Islet precursor cell (in vitro differentiated cells): ENCODE results near the gene BCO1.

Experiments used
- DNase-seq: peaks from one replicate; pipeline ENCODE4 v3.0.0-alpha.2; 2018

BCO1 gene

DNA sequence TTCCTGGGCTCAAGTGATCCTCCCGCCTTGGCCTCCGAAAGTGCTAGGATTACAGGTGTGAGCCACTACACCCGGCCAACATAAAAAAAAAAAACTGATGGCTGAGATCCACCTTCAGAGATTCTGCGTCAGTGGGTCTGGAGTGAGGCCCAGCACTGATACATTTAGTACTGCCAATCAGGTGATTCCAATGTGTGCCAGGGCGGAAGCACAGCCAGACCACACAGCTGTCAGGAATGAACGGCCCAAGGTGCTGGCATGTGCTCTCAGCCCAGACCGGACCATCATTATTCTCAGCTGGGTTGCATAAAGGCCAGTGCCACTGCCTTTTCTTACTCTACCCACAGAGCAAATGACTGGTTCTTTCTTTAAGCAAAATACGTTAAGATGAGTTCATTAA is 1.2 kb upstream of the BCO1 start:
- no peak for DNase-seq

DNA sequence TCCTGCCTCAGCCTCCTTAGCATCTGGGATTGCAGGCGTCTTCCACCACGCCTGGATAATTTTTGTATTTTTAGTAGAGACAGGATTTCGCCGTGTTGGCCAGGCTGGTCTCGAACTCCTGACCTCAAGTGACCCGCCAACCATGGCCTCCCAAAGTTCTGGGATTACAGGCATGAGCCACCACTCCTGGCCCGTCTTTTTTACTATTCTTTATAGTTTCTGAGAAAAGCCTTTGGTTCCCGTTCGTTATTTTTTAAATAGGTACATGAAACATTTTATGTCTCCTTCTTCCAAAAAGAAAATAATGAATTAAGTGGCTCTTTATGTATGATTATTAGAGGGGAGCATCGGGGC is 570 bp upstream of the BCO1 start:
- no peak for DNase-seq

DNA sequence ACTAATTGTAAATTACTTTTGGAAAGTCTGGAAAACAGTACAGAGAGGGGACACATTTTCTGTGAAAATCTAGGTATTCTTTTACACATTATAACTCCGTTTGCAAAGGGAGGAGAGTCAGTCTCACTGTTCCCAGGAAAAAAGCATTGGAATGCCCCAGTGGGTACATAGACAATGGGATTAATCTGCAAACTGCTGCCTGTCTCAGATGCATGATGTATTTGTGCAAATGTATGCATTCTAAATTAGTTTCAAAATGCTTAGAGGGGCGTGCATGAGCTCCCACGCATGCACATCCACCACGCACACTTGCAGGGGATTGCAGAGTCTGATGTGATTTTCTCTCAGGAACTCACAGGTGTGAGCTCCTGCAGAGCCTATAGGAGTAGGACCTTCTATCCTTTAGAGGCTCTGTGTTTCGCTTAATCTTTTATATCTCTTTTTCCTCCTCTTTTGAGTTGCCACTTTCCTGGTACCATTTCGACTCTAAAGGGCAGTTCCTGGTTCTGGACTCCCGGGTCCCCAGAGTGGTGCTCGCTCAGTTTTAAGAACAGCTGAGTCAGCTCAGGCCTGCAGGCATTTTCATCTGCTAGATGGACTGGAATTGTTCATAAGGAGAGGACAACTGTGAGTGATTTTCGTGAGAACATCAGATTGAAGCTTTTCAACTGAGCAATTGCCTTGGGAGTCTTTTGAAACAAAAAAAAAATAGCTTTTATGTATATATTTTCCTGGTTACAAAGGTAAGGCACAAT is 1.1 kb downstream of the BCO1 start:
- DNase-seq: no peak

DNA sequence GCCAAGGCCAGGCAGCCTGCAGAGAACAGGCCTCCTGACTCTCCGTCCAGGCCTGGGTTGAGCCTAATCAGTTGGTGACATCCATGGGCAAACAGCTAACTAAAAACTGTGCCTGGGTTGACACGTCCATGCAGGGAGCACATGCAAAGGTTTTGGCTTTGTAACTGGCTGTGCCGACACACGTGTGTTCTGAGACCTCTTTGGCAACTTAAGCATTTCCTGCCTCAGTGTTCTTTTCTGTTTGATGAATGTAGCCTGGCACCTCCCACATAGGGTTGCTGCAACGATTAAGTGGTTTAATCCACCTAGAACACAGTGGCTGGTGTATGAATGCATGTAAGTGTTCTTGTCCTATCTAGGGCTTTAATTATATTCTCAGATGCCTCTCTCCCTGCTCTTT is 3.2 kb downstream of the BCO1 start:
- DNase-seq: no peak

DNA sequence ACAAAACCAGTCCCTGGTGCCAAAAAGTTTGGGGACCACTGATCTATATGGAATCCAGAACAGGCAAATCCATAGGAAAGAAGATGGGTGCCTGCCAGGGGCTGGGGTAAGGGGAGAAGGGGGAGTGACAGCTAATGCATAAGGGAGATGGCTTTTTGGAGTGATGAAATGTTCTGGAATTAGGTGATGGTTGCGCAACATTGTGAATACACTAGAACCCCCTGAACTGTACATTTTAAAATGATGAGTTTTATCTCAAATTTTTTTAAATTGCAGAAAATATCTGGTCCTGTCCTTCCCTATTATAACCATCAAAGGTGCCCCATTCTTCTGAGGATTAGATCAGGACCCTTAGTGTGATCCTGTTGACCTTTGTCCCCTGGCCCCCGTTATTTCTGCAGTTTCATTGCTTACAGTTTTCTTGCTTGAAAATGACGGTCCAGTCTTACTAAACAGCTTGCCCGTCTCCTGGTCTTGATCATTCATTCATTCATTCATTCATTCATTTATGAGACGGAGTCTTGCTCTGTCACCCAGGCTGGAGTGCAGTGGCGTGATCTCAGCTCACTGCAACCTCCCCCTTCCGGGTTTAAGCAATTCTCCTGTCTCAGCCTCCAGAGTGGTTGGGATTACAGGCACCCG is 4.6 kb downstream of the BCO1 start:
- no peak for DNase-seq

DNA sequence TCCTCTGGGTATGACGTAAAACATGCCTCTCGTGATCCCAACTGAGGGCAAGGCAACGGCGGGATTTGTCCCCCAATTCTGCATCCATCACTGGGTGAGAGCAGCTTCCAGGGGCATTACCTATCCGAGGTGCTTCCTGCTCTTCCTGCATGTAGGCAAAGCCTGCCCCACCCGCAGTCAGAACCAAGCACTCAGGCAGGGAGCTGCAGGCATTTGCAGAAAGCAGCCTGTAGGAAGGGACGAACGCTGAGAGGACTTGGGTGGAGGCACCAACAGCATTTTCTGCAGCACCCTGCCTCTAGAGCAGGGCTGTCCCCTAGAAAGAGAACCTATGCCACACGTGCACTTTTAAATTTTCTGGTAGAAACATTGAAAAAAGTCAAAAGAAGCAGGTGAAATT is 5.5 kb downstream of the BCO1 start:
- no peak for DNase-seq

DNA sequence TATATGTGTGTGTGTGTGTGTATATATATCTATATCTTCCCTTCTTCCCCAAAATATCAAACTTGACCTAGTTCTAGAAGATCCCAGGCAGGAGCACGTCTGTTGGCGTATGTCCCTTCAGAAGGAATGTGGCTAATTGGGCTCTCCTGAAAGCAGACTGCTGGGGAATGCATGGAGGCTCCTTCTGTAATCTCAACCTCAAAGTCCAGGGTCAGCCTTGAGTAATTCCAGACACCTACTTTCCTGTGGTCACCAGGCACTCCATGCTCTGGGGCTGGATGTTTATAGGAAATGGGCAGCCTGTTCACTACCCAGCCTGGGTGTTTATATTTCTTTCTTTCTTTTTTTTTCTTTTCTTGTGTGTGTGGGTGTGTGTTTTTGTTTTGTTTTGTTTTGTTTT is 13.4 kb downstream of the BCO1 start:
- DNase-seq: peak; percentile 96

DNA sequence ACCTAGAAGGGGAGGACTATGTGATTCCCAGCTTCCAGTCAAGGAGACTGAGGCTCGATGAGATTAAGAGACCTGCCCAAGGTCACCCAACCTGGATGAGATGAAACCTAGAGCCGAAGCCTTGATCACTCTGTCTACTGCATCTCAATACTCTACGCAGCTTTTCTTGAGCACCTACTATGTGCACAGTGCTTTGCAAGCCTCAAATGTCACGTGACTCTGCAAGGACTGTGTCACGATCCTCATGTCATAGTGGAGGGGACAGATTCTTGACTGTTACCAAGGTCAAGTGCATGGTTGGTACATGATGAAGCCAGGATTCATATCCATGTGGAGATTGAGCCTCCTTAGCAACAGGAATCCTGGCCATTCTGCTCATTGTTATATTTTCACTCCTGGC is 14.7 kb downstream of the BCO1 start:
- DNase-seq: no peak

DNA sequence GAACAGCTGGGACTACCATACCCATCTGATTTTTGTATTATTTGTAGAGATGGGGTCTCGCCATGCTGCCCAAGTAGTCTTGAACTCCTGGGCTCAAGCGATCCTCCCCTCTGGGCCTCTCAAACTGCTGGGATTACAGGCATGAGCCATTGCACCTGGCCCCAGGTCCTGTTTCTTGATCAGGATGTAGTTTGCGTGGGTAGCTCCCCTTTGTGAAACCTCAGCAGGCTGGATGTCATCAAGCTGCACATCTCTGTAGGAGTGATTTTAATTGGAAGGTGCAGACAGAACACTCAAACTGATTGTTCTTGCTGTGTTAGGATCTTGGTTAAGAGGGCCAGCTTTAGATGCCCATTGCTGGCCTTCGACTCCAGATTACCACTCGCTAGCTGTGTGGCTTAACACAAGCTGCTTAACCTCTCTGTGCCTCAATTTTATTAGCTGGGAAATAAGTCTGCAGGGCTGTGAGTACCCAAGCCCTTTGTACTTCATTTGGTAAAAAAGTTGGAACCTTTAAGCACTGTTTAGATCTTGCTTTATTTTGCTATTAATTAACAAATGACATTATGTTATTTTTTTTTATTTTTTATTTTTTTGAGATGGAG is 16.5 kb downstream of the BCO1 start:
- no peak for DNase-seq

DNA sequence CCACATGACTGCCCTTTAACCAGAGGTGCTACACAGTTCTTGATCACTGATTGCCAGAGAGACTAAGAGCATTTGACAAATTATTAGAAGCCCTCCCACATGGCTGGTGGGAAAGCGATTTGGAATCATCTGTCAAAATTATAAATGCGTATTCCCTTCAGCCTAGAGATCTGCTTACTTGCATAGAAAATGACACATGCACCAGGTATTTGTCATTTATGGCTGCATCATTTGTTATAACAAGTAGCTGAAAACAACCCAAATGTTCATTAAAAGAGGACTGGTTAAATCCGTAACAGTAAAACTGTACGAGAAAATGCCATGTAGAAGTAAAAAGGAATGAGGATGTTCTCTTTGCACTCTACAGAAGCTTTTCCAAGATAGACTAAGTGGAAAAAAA is 21.4 kb downstream of the BCO1 start:
- DNase-seq: no peak

DNA sequence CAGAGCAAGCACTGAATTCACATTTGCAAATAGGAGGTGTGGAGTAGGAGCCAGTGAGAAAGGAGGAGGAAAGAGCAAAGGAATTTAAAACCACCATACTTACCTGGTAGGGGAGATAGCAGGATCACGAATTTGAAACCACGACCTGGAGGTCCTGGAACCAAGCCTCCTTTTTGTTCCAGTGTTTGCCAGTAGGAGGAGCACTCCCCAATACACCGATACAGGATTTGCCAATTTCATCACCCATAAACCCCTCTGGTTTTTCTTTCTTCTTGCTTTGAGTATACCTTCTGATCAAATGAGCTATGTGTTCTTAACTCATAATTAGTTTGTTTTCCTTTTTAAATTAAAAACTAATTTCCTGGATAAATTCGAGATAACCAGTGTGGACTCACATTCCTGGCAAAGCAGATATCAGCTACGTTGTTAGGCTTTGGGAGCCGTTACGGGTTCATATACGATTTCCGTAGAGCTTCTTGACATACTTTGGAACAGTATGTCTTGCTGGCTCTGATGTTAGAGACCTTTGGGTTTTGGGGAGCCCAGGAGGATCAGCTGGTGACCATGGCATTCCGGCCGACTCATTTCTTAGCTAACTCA is 22.7 kb downstream of the BCO1 start:
- DNase-seq: no peak

DNA sequence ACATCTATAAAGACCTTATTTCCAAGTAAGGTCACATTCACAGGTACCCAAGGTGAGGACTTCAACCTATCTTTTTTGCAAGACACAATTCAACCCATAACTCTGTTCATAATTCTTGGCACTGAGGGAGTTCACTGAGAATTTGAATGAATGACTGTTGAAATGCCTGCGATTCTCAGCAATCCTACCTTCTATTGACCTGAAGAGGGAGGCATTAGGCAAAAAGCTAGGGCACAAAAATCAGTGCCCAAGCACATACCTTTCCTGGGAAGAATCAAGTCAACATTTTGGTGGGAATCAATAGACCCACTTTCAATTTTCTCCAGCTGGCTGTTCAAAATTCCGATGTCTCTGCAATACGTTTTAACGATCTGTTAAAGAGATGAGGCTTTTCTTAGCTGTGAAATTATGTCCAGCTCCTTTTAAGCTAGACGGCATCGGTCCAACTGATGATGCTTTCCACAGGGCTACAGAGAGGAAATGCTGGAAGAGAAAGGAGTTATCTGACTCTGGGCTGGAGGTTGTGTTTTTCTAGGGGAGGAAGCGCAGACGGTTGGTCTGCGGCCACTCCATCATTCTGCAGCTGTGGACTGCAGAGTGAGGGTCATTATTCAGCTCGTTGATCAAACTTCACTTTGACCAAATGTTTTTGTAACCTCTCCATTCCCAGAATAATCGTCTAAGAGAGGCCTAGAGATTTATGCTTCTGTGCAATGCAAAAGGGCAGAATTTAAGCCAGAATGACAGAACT is 25.2 kb downstream of the BCO1 start:
- no peak for DNase-seq

DNA sequence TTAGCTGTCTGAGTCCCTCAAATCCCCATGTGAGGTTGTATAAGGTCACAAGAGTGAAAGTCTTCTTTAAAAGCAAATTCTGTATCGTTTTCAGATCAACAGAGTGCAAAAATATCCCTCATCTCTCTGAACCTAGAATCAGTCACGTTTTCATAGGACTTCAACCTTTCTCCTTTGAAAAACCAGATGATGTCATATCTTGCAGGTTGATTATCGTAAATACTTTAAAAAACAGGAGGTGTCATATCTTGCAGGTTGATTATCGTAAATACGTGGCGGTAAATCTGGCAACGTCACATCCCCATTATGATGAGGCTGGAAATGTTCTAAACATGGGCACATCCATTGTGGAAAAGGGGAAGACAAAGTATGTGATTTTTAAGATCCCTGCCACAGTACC is 25.9 kb downstream of the BCO1 start:
- no peak for DNase-seq

DNA sequence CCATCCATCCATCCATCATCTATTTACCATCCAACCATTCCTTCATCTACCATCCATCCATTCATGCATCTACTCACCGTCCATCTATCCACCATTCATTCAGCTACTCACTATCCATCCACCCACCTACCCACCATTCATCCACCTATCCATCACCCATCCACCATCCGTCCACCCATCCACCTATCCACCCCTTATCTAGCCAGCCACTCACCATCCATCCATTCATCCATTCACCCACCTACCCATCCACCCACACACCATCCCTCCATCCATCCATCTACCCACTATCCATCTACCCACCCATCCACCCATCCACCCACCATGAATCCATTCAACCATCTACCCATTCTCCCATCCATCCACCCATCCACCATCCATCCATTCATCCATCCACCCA is 26.6 kb downstream of the BCO1 start:
- no peak for DNase-seq

DNA sequence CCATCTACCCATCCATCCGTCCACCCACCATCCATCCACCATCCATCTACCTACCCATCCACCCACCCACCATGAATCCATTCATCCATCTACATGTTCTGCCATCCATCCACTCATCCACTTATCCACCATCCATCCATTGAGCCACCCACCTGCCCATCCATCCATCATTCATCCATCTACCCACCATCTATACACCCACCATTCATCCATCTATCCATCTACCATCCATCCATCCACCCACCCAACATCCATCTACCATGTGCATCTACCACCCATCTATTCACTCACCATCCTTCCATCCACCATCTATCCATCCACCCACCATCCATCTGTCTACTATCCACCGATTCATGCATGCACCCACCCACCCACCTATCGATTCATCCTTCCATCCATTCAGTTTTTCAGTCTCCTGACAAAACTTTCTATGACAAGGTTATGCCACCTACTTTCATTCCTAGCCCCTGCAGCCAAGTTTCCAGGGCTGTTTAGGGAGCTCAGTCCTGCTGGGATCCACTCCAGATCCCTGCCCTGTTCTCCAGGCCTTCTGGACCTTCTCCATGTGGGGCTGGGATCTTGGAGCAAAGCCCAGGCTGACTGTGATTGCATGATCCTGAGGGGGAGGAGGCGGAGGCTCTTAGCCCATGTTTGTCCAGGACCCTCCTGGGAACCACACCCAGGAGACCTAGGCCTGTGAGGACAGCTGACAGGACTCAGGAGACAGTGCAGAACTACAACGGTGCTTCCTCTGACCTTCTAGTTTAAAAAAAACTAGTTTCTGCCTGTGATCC is 27.4 kb downstream of the BCO1 start:
- DNase-seq: no peak

DNA sequence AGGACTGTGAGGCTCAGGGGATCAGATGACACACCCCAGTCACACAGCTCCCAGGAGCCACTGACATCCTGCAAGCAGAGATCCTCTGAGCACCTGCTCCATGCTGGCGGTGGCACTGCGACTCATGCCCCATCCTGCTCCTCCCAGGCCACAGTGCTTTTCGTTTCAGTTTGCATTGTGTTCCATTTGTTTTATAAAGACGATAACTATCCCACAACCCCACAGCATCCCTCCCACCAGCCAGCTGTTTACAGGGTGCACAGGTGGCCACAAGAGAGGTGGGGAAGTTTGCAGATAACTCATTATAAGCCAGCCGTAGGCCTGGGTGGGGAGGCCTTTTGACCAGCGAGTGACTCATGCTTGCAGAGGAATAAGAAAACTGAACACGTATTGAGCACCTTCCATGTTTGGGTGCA is 28.2 kb downstream of the BCO1 start:
- DNase-seq: no peak

DNA sequence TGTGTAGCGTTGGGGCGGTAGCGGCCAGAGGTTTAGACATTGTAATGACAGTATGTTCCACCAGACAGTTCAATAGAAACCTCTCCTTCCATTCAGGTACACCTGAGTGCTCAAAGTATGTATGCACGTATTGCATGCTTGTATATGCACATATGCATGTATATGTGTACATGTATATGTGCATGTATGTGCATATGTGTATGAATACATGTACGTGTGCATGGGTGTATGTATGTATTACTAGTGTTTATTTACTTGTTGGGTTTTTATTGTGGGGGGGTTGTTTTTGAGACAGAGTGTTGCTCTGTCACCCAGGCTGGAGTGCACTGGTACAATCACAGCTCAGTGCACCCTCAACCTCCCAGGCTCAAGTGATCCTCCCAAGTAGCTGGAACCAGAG is 30.0 kb downstream of the BCO1 start:
- no peak for DNase-seq

DNA sequence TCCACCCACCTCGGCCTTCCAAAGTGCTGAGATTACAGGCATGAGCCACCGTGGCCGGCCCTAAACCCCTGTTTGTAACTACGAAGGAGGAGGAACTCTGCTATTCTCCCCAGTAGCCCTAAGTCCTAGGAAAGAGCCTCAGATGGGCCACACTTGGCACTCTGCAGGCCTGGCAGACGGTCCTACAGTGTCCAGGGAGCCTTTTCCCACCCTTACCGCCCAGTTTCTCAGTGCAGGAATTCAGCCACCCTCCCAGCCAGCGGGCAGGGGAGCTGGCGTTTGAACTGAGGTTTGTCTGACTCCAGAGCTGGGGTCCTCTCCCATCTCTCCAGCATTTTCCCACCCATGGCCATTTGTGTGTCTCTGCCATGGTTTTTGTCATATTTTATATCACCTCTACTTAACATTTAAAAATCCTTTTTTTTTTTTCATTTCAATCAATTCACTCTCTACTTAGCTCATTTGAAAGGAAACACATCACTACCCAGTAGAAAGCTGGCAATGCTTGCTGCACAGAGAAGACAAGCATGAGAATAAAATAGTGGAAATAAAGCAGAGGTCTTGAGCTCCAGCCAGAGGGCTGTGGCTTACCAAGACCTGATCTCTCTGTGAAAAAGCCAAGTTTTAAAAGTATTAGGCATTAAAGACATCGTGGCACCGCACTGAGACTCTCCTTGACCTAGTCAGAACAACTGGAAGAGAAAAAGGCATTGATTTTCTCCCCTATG is 34.9 kb downstream of the BCO1 start:
- DNase-seq: no peak

DNA sequence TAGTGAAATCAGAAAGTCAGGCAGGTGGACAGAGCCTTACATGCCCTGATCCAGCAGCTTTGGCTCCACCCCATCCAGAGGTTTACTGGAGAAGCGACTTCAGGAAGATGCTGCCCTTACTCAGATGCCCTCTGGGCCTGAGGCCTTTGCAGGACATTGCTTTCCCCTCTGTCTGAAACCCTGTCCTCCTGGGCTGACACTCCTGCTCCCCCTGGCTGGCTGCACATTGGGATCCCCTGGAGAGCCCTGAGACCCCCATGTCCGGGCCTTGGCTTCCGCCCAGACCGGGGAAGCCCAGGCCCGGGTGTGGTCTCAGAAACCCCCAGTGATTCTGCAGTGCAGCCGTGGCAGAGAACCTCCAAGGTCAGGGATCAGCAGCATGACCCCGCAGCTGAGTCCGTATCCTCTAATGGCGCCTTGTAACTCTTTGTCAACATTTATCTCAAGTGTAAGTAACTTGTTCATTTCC is 36.6 kb downstream of the BCO1 start:
- DNase-seq: peak; percentile 62

DNA sequence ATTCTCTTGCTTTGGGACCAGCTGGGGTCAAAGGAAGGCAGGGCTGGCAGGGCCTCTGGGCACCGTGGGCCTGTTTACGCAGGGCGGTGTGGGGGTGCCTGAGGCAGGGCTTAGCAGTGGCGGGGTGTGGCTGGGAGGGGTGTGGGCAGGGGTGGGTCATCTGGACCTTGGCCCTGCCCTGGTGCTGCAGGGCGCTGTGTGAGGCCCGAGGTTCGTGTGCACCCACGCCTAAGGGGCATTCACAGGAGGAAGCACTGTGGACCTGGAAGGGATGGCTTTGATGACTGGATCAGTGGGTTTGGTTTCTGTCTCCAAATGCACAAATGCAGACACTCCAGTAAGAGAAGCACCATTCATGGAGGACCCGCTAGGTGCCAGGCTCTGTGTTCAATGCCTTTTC is 37.3 kb downstream of the BCO1 start:
- DNase-seq: no peak

DNA sequence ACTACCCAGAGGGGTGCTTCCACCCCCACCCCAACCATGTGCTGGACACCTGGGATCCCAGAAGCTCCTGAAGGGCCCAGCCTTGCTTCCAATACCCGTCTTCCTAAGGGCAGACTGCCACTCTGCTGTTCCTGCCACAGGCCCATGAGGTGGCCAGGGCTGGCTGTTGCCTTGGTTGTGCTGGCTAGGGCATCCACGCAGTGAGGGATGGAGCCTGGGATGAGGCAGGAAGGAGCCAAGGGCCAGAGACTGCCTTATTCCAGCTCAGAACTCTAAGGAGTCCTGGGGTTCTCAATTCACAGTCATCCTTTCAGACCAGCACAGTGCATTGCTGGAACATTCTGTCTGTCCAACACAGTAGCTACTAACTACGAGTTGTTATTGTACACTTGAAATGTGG is 37.8 kb downstream of the BCO1 start:
- DNase-seq: no peak
